ENCODE results near the gene EPS8L3.
"Not testable (repeated sequence)": the region's sequence is repeated elsewhere in the genome, so short reads cannot be mapped to it uniquely, and the experiment has no call there.

Gene EPS8L3

GRCh38 chr1:109705411-109705810 lies 58.3 kb downstream of the EPS8L3 start:
- no peak for DNase-seq (ENCODE audit: low read depth)
- H3K4me3 ChIP-seq (ENCODE audit: low read depth, low read length): no peak overlapping the region
- TF ChIP-seq CTCF (IDR thresholded peaks at IDR 0.05; ENCODE audit: low read depth, low read length) (no peak), MYC (IDR thresholded peaks at IDR 0.05; ENCODE audit: low read depth, low read length) (no peak), POLR2A (IDR thresholded peaks at IDR 0.05; ENCODE audit: extremely low read depth, insufficient read length) (no peak)
- TF ChIP-seq, protein P1, sequence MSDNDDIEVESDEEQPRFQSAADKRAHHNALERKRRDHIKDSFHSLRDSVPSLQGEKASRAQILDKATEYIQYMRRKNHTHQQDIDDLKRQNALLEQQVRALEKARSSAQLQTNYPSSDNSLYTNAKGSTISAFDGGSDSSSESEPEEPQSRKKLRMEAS (IDR thresholded peaks at IDR 0.05; ENCODE audit: low read depth, low read length): no peak

DNA sequence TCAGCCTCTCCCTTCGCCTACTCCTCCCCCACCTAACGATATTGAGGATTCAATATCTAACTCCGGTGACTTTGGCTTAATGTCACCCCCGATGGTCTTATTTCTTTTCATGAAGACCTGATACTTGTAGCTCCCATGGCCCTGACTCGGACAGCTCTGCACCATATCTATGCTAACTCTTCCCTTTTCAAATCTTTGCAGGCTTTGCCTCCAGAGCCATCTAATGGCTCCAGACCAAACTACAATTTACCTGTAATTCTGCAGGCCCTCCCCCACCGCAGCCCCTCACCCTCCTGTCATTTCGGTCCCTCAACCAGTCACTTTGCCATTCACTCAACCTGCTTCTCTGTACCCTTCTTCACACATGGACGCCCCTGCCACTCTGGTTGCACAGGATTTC lies 59.5 kb downstream of the EPS8L3 start:
- TF ChIP-seq CTCF (IDR thresholded peaks at IDR 0.05; ENCODE audit: low read depth, low read length) (no peak), POLR2A (IDR thresholded peaks at IDR 0.05; ENCODE audit: extremely low read depth, insufficient read length) (no peak)
- DNase-seq (ENCODE audit: low read depth): peak; percentile 1
- H3K4me3 ChIP-seq (ENCODE audit: low read depth, low read length): no peak overlapping the region

- not testable (repeated sequence) for DNase-seq (ENCODE audit: low read depth); H3K4me3 ChIP-seq (ENCODE audit: low read depth, low read length)
These were observed 60.8 kb downstream of the EPS8L3 start for GRCh38 chr1:109702940-109703339.
